C4-2B (cell line): ENCODE data around the gene DUSP2.
A peak's percentile ranks its signal among the peaks of the same experiment; 100 is the strongest.

Source experiments
- ZFX ChIP-seq: fragments of 450-650 bp; IDR thresholded peaks from 2 replicates; pipeline ENCODE4 v1.6.1; 2017
- TF ChIP-seq, protein P1 (sequence below): fragments of 450-650 bp; conservative IDR thresholded peaks from 2 replicates; pipeline ENCODE4 v1.5.1; 2017; ENCODE audit warnings: mild to moderate bottlenecking

- TF ChIP-seq, protein P1, sequence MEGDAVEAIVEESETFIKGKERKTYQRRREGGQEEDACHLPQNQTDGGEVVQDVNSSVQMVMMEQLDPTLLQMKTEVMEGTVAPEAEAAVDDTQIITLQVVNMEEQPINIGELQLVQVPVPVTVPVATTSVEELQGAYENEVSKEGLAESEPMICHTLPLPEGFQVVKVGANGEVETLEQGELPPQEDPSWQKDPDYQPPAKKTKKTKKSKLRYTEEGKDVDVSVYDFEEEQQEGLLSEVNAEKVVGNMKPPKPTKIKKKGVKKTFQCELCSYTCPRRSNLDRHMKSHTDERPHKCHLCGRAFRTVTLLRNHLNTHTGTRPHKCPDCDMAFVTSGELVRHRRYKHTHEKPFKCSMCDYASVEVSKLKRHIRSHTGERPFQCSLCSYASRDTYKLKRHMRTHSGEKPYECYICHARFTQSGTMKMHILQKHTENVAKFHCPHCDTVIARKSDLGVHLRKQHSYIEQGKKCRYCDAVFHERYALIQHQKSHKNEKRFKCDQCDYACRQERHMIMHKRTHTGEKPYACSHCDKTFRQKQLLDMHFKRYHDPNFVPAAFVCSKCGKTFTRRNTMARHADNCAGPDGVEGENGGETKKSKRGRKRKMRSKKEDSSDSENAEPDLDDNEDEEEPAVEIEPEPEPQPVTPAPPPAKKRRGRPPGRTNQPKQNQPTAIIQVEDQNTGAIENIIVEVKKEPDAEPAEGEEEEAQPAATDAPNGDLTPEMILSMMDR, result peak; percentile 95
- no peak for TF ChIP-seq ZFX
Observed at GRCh38 chr2:96174251-96175144, 29.3 kb upstream of the DUSP2 start.
